Hepatocyte (in vitro differentiated cells): ENCODE data around the gene ZEB2.

Experiments
- EZH2 ChIP-seq: fragments of 200-600 bp; sonication (generic); IDR thresholded peaks from 2 replicates; pipeline ENCODE4 v1.6.1; 2016; ENCODE audit warnings: antibody characterized with exemption, mild to moderate bottlenecking, borderline replicate concordance
- TF ChIP-seq, protein P1 (sequence below): fragments of 200-600 bp; sonication (generic); IDR thresholded peaks from 2 replicates; pipeline ENCODE4 v1.5.1; 2016; ENCODE audit warnings: antibody characterized with exemption, mild to moderate bottlenecking; ENCODE audit not compliant: poor library complexity

DNA sequence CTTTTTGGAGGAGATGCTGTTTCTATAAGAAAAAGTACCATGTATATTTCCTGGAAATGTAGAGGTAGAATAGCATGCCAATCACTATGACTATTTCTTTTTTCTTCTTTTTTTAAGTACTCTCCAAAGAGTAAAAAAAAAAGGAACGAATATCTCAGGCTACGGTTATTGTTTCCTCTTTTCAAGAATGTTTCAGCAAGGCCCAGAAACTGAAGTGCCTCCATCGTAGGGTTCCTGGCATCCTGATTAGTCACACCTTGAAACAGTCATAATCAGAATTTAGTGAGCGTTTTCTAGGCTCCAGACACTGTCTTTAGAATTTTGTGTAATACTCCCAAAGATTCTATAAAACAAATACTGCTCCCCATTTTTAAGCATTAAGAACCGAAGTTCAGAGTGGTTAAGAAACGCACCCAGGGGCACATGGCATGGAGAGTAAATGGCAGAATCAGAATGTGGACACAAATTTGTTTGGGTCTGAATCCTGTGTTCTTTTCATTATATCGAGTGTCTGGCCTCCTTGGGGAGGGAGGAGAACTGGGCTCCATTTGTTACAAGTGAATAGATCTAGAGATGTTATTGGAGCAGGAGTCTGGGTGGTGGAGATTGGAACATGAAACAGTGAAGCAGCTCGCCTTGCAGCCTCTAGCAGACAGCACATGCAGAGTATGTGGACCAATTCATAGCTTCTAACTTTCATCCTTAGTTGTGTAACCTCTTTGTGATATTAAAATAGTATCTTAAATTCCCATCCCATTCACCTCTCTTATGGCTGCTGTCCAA is 26.7 kb downstream of the ZEB2 start:
- TF ChIP-seq, protein P1, sequence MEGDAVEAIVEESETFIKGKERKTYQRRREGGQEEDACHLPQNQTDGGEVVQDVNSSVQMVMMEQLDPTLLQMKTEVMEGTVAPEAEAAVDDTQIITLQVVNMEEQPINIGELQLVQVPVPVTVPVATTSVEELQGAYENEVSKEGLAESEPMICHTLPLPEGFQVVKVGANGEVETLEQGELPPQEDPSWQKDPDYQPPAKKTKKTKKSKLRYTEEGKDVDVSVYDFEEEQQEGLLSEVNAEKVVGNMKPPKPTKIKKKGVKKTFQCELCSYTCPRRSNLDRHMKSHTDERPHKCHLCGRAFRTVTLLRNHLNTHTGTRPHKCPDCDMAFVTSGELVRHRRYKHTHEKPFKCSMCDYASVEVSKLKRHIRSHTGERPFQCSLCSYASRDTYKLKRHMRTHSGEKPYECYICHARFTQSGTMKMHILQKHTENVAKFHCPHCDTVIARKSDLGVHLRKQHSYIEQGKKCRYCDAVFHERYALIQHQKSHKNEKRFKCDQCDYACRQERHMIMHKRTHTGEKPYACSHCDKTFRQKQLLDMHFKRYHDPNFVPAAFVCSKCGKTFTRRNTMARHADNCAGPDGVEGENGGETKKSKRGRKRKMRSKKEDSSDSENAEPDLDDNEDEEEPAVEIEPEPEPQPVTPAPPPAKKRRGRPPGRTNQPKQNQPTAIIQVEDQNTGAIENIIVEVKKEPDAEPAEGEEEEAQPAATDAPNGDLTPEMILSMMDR, result no peak
- TF ChIP-seq EZH2, result no peak
